HepG2 (cell line): ENCODE data around the gene SPRYD4. TPM values are rescaled to one million over a fixed set of nuclear protein-coding genes. Genes with fewer than 3 reads are reported as not detected.

ENCODE experiments used
- ARID3A ChIP-seq: IDR thresholded peaks from 2 replicates; pipeline ENCODE4 v1.6.1; 2012; ENCODE audit warnings: low read depth, low read length, improper control_type of control experiment
- ATF7-NPFF ChIP-seq: sonication (generic); formaldehyde crosslinking; IDR thresholded peaks from 2 replicates; pipeline ENCODE4 v1.8.1; 2023; ENCODE audit warnings: mild to moderate bottlenecking, low read depth, missing genetic modification reagents, moderate library complexity
- CREM ChIP-seq, 2 experiments: sonication (generic) in 1 of 2; formaldehyde crosslinking in 1 of 2; IDR thresholded peaks; 2 replicates each; pipeline versions ENCODE4 v1.4.0 to v1.6.1; 2016 to 2020; ENCODE audit warnings: antibody characterized with exemption in 1 of 2, mild to moderate bottlenecking in 1 of 2, missing genetic modification reagents in 1 of 2
- GPN1 ChIP-seq: sonication (generic); formaldehyde crosslinking; IDR thresholded peaks from 2 replicates; pipeline ENCODE4 v1.5.1; 2020; ENCODE audit warnings: missing genetic modification reagents, borderline replicate concordance
- HOXD1 ChIP-seq: sonication (generic); formaldehyde crosslinking; IDR thresholded peaks from 2 replicates; pipeline ENCODE4 v1.5.0; 2020; ENCODE audit warnings: missing genetic modification reagents
- IRF1 ChIP-seq: sonication (generic); formaldehyde crosslinking; IDR thresholded peaks from 2 replicates; pipeline ENCODE4 v1.4.0; 2020; ENCODE audit warnings: low read depth, mild to moderate bottlenecking, missing genetic modification reagents
- KMT2A ChIP-seq: sonication (generic); formaldehyde crosslinking; IDR thresholded peaks from 2 replicates; pipeline ENCODE4 v1.4.0; 2020; ENCODE audit warnings: missing genetic modification reagents
- NFKBIZ ChIP-seq: IDR thresholded peaks from 2 replicates; pipeline ENCODE4 v1.6.1; 2018; ENCODE audit warnings: missing genetic modification reagents, missing compliant biosample characterization
- ONECUT2 ChIP-seq: sonication (generic); formaldehyde crosslinking; IDR thresholded peaks from 2 replicates; pipeline ENCODE4 v1.4.0; 2020; ENCODE audit warnings: missing genetic modification reagents
- PHF8 ChIP-seq: sonication (generic); formaldehyde crosslinking; IDR thresholded peaks from 2 replicates; pipeline ENCODE4 v1.5.0; 2020; ENCODE audit warnings: missing genetic modification reagents
- REXO4 ChIP-seq: sonication (generic); formaldehyde crosslinking; IDR thresholded peaks from 2 replicates; pipeline ENCODE4 v1.8.0; 2022; ENCODE audit warnings: missing genetic modification reagents, mild to moderate bottlenecking, borderline replicate concordance
- THYN1 ChIP-seq: sonication (generic); formaldehyde crosslinking; IDR thresholded peaks from 2 replicates; pipeline ENCODE4 v1.8.1; 2023; ENCODE audit warnings: low read depth, mild to moderate bottlenecking, moderate library complexity, missing genetic modification reagents, borderline replicate concordance
- ZBTB44 ChIP-seq: sonication (generic); formaldehyde crosslinking; IDR thresholded peaks from 2 replicates; pipeline ENCODE4 v1.4.0; 2020; ENCODE audit warnings: missing genetic modification reagents
- ZNF20 ChIP-seq: sonication (generic); formaldehyde crosslinking; IDR thresholded peaks from 2 replicates; pipeline ENCODE4 v1.4.0; 2020; ENCODE audit warnings: mild to moderate bottlenecking, moderate library complexity, missing genetic modification reagents
- ZNF205 ChIP-seq: IDR thresholded peaks from 2 replicates; pipeline ENCODE4 v1.6.1; 2018; ENCODE audit warnings: missing biosample characterization, missing genetic modification reagents
- ZNF230 ChIP-seq: sonication (generic); formaldehyde crosslinking; IDR thresholded peaks from 2 replicates; pipeline ENCODE4 v1.4.0; 2020; ENCODE audit warnings: mild to moderate bottlenecking, missing genetic modification reagents
- ZNF574 ChIP-seq: sonication (generic); formaldehyde crosslinking; IDR thresholded peaks from 2 replicates; pipeline ENCODE4 v1.4.0; 2020; ENCODE audit warnings: missing genetic modification reagents
- ZNF710 ChIP-seq: sonication (generic); formaldehyde crosslinking; IDR thresholded peaks from 2 replicates; pipeline ENCODE4 v1.5.0; 2020; ENCODE audit warnings: mild to moderate bottlenecking, missing genetic modification reagents, borderline replicate concordance
- ZSCAN30 ChIP-seq: sonication (generic); formaldehyde crosslinking; IDR thresholded peaks from 2 replicates; pipeline ENCODE4 v1.5.0; 2020; ENCODE audit warnings: mild to moderate bottlenecking, missing genetic modification reagents
- polyA plus RNA-seq, 8 experiments: library from polyadenylated mRNA; depleted of rRNA in 3 of 8; stranded (reverse) in 7 of 8; unstranded in 1 of 8; fragments of >200 nt; fragmentation: Illumina TruSeq in 4 of 8; extraction: Trizol in 4 of 8; gene quantifications; 2 replicates each; pipeline versions ENCODE4 v1.2.1 to v1.2.3, GENCODE V29; 2011 to 2016; ENCODE audit warnings: low read depth in 4 of 8, missing spikeins in 1 of 8, mixed read lengths in 1 of 8; ENCODE audit not compliant: insufficient read depth in 1 of 8
- total RNA-seq, 5 experiments: library from RNA; depleted of rRNA; stranded (reverse); fragments of >200 nt; fragmentation: Illumina TruSeq; extraction: Trizol; gene quantifications; 2 replicates each; pipeline ENCODE4 v1.2.3, GENCODE V29; 2016; ENCODE audit warnings: low read depth in 1 of 5

The SPRYD4 gene
- total and polyA plus RNA-seq, 2 of the 13 experiments (the other 11 are each of a cell fraction or from before 2014, with no cell fraction given) = 3.9 to 4.5 TPM

GRCh38 chr12:56488041-56488955 lies 19.9 kb downstream of the SPRYD4 start, which contains the start of gene GLS2 (continued):
- TF ChIP-seq PHF8 (CRISPR knock-in tag) (peak; percentile 80; the same call in 1 of the 2 replicates), ARID3A (no peak), ZBTB44 (peak; percentile 87; the same call in 1 of the 2 replicates), GPN1 (CRISPR knock-in tag) (0 out of 2 replicates have a peak, but pooled peaks have one; percentile 52), THYN1 (CRISPR knock-in tag) (no peak), ONECUT2 (CRISPR knock-in tag) (0 out of 2 replicates have a peak, but pooled peaks have one; percentile 59), HOXD1 (CRISPR knock-in tag) (no peak), ATF7-NPFF (CRISPR knock-in tag) (peak; percentile 93), REXO4 (peak; percentile 84; the same call in 1 of the 2 replicates), NFKBIZ (CRISPR knock-in tag) (peak; percentile 71; the same call in 1 of the 2 replicates), IRF1 (CRISPR knock-in tag) (no peak; the same call in 1 of the 2 replicates), ZNF710 (CRISPR knock-in tag) (peak; percentile 31; the same call in 1 of the 2 replicates), ZNF205 (no peak; the same call in 1 of the 2 replicates), ZNF230 (peak; percentile 89), ZNF20 (CRISPR knock-in tag) (no peak), ZSCAN30 (CRISPR knock-in tag) (no peak), CREM (IDR thresholded peaks at IDR 0.05) (no peak), CREM (CRISPR knock-in tag; IDR thresholded peaks at IDR 0.05) (no peak), ZNF574 (CRISPR knock-in tag) (peak; percentile 80; the same call in 1 of the 2 replicates), KMT2A (CRISPR knock-in tag) (no peak)
